WTC11 (cell line): ENCODE results near the gene ZIK1.

Experiments used
- AFF4 ChIP-seq: sonication (generic); formaldehyde crosslinking; IDR thresholded peaks from 2 replicates; pipeline ENCODE4 v1.8.1; 2023; ENCODE audit warnings: mild to moderate bottlenecking, missing genetic modification reagents, borderline replicate concordance
- CTCF ChIP-seq: fragments of 200-600 bp; IDR thresholded peaks from 2 replicates; pipeline ENCODE4 v1.8.0; 2022; ENCODE audit warnings: antibody characterized with exemption
- E2F5 ChIP-seq: sonication (generic); formaldehyde crosslinking; IDR thresholded peaks from 2 replicates; pipeline ENCODE4 v1.8.1; 2022; ENCODE audit warnings: mild to moderate bottlenecking, moderate library complexity, missing genetic modification reagents
- ESRRA ChIP-seq: sonication (generic); formaldehyde crosslinking; IDR thresholded peaks from 2 replicates; pipeline ENCODE4 v1.8.1; 2022; ENCODE audit warnings: mild to moderate bottlenecking, missing genetic modification reagents, borderline replicate concordance
- HMGA2 ChIP-seq: fragments of 250-450 bp; sonication (Bioruptor Pico); IDR thresholded peaks from 2 replicates; pipeline ENCODE4 v1.4.0; 2021; ENCODE audit warnings: mild to moderate bottlenecking, moderate library complexity
- NFYB ChIP-seq: sonication (generic); formaldehyde crosslinking; conservative IDR thresholded peaks from 2 replicates; pipeline ENCODE4 v1.8.0; 2022; ENCODE audit warnings: low read depth, missing genetic modification reagents
- NR1H2 ChIP-seq: sonication (generic); formaldehyde crosslinking; IDR thresholded peaks from 2 replicates; pipeline ENCODE4 v1.9.0; 2021; ENCODE audit warnings: mild to moderate bottlenecking, moderate library complexity, missing genetic modification reagents
- SOX15 ChIP-seq: fragments of 250-450 bp; sonication (Bioruptor Pico); IDR thresholded peaks from 2 replicates; pipeline ENCODE4 v1.9.0; 2021; ENCODE audit warnings: mild to moderate bottlenecking
- TCF7 ChIP-seq: sonication (generic); formaldehyde crosslinking; IDR thresholded peaks from 2 replicates; pipeline ENCODE4 v1.8.0; 2022; ENCODE audit warnings: mild to moderate bottlenecking, low read depth, missing genetic modification reagents, moderate library complexity
- TP53 ChIP-seq: sonication (generic); formaldehyde crosslinking; IDR thresholded peaks from 2 replicates; pipeline ENCODE4 v1.8.1; 2023; ENCODE audit warnings: mild to moderate bottlenecking, missing genetic modification reagents
- ZBTB43 ChIP-seq: sonication (generic); formaldehyde crosslinking; IDR thresholded peaks from 2 replicates; pipeline ENCODE4 v1.8.1; 2023; ENCODE audit warnings: mild to moderate bottlenecking, missing genetic modification reagents
- ZNF232 ChIP-seq: sonication (generic); formaldehyde crosslinking; IDR thresholded peaks from 2 replicates; pipeline ENCODE4 v1.8.0; 2022; ENCODE audit warnings: mild to moderate bottlenecking, missing genetic modification reagents
- ZNF423 ChIP-seq: fragments of 250-450 bp; sonication (Bioruptor Pico); IDR thresholded peaks from 2 replicates; pipeline ENCODE4 v2.1.2; 2022; ENCODE audit warnings: mild to moderate bottlenecking, moderate library complexity
- TF ChIP-seq, protein P1 (sequence below): sonication (generic); formaldehyde crosslinking; IDR thresholded peaks from 2 replicates; pipeline ENCODE4 v1.8.0; 2022; ENCODE audit warnings: mild to moderate bottlenecking, missing genetic modification reagents

DNA sequence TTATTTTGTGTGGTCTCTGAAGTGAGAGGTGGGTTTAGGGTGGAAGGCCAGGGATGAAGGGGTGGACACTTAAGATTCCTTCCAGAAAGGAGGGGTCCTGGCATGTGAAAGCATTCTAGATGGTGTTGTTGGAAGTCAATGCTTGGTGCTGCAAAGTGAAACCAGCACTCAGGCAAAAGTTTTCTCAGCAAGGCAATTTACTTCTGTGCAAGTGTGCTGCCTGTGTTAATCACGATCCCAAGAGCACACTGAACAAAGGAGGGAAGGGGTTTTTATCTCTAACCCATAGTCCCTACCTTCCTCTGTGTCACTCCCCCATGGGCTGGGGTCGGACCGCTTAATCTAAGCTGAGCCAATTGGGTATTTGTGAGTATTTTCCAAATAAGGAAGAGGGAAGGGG, 31.4 kb downstream of the ZIK1 start:
- TF ChIP-seq ZBTB43 = no peak
- TF ChIP-seq HMGA2 (CRISPR knock-in tag) = no peak
- TF ChIP-seq SOX15 (CRISPR knock-in tag) = no peak
- no peak for TF ChIP-seq ESRRA
- TF ChIP-seq, protein P1, sequence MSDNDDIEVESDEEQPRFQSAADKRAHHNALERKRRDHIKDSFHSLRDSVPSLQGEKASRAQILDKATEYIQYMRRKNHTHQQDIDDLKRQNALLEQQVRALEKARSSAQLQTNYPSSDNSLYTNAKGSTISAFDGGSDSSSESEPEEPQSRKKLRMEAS = no peak
- no peak for TF ChIP-seq CTCF
- no peak for TF ChIP-seq NR1H2 (CRISPR knock-in tag)
- TF ChIP-seq ZNF232 (CRISPR knock-in tag) = no peak
- TF ChIP-seq NFYB = no peak
- TF ChIP-seq TP53 = no peak
- TF ChIP-seq ZNF423 (CRISPR knock-in tag) = no peak
- no peak for TF ChIP-seq AFF4 (CRISPR knock-in tag)
- no peak for TF ChIP-seq TCF7 (CRISPR knock-in tag)
- no peak for TF ChIP-seq E2F5
